A673 (cell line): Measurements from ENCODE around the gene RAB24.

Source experiments
- CTCF ChIP-seq: fragments of 300-800, 200-600 bp; sonication (generic); conservative IDR thresholded peaks from 2 replicates; pipeline ENCODE4 v1.5.1; 2017; ENCODE audit warnings: low read depth, mild to moderate bottlenecking, antibody characterized with exemption, low read length, moderate library complexity, mixed read lengths
- EZH2 ChIP-seq: fragments of 200-600 bp; sonication (generic); IDR thresholded peaks from 2 replicates; pipeline ENCODE4 v1.6.1; 2017; ENCODE audit warnings: borderline replicate concordance, low read depth, mild to moderate bottlenecking, mixed read lengths, antibody characterized with exemption, low read length; ENCODE audit not compliant: poor library complexity, severe bottlenecking

- TF ChIP-seq EZH2, result no peak
- TF ChIP-seq CTCF, result no peak
These were observed 4.2 kb upstream of the RAB24 start for GRCh38 chr5:177307544-177308363.
